Right kidney (tissue), 9 donors: ENCODE data around the gene VTN.

Experiments used
- DNase-seq: peaks from one replicate; pipeline ENCODE4 v3.0.0-alpha.2; 2016
- long read RNA-seq, 8 donors: transcript quantifications; one replicate each; lab custom pipeline, GENCODE V29; 2026

The VTN gene, protein sequence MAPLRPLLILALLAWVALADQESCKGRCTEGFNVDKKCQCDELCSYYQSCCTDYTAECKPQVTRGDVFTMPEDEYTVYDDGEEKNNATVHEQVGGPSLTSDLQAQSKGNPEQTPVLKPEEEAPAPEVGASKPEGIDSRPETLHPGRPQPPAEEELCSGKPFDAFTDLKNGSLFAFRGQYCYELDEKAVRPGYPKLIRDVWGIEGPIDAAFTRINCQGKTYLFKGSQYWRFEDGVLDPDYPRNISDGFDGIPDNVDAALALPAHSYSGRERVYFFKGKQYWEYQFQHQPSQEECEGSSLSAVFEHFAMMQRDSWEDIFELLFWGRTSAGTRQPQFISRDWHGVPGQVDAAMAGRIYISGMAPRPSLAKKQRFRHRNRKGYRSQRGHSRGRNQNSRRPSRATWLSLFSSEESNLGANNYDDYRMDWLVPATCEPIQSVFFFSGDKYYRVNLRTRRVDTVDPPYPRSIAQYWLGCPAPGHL
- long read RNA-seq, donor 1, partial matches to known transcripts = 0 of 3 reads
- long read RNA-seq, donor 1, other reads (novel, unspliced or antisense) = 0 of 3 reads
- long read RNA-seq, donor 2, transcript VTN-201 (8 exons, 2,149 nt) = major isoform, 7 of 14 reads
- long read RNA-seq, donor 2, partial matches to known transcripts = 7 of 14 reads
- long read RNA-seq, donor 2, other reads (novel, unspliced or antisense) = 0 of 14 reads
- long read RNA-seq, donor 3, partial matches to known transcripts = 0 of 3 reads
- long read RNA-seq, donor 3, other reads (novel, unspliced or antisense) = 0 of 3 reads
- long read RNA-seq, donor 4, transcript VTN-201 (8 exons, 2,149 nt) = major isoform, 5 of 6 reads
- long read RNA-seq, donor 4, partial matches to known transcripts = 0 of 6 reads
- long read RNA-seq, donor 4, other reads (novel, unspliced or antisense) = 0 of 6 reads
- long read RNA-seq, donor 5, transcript VTN-201 (8 exons, 2,149 nt) = major isoform, 6 of 6 reads
- long read RNA-seq, donor 5, partial matches to known transcripts = 0 of 6 reads
- long read RNA-seq, donor 5, other reads (novel, unspliced or antisense) = 0 of 6 reads
- long read RNA-seq, donor 6, transcript VTN-201 (8 exons, 2,149 nt) = major isoform, 8 of 18 reads
- long read RNA-seq, donor 6, partial matches to known transcripts = 10 of 18 reads
- long read RNA-seq, donor 6, other reads (novel, unspliced or antisense) = 0 of 18 reads
- long read RNA-seq, donor 7 = 0 reads
- long read RNA-seq, donor 8, transcript VTN-201 (8 exons, 2,149 nt) = major isoform, 8 of 8 reads
- long read RNA-seq, donor 8, partial matches to known transcripts = 0 of 8 reads
- long read RNA-seq, donor 8, other reads (novel, unspliced or antisense) = 0 of 8 reads

DNA sequence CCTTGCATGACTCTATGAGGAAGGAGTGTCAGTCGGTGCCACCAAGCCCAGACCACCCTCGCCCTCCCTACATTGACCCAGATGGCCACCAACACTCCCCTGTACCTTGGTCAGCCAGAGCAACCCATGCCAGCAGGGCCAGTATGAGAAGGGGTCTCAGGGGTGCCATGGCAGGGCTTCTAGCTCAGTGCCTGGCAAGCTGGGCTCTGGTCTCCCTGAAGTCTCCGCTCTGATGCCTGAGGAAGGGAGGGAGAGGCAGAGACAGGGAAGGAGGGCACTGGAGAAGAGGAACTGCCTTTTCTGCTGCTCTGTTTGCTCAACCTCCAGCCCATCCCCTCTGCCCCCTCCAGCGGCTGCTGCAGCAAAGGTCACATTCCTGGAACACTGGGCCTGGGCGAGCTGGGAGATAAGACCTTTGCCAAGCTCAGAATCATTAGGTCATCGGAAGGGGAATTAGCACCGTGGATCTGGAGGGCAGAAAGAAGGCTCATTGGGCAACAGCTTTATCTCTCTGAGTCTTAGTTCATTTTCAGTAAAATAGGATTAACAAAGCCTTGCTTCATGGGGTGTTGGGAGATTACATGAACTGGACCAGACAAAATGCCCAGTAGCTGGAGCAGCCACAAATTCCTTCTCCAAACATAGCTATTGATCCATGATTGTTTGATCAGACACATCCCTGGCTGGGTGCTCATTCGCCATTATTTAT is at the start of gene VTN:
TSS of gene VTN (minus strand) at position 273 of the 709 bp plus-strand sequence. CDS start at position 169, 104 bp downstream.
- DNase-seq = no peak

DNA sequence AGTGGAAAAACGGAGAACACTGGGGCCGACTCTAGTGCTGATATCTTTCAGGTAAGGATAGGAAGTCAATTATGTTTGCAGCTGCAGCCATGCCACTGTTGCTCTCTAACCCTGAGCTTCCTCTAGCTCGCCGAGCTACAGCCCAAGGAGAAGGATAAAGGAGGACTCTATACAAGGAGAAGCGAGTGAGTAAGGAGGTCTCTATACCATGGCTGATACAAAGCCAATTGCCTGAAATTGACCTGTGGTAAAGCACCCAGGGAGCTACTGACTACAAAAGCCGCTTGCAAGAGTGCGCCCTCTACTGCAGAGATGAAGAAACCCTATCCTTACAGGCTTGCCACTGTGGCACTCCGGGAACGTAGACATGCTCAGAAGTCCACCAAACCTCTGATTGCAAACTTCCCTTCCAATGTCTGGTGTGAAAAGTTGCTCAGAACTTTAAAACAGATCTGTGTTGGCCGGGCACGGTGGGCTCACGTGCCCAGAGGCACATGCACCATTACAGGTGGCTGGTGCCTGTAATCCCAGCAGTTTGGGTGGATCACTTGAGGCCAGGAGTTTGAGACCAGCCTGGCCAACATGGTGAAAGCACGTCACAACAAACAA is 46.7 kb upstream of the VTN start:
- no peak for DNase-seq

DNA sequence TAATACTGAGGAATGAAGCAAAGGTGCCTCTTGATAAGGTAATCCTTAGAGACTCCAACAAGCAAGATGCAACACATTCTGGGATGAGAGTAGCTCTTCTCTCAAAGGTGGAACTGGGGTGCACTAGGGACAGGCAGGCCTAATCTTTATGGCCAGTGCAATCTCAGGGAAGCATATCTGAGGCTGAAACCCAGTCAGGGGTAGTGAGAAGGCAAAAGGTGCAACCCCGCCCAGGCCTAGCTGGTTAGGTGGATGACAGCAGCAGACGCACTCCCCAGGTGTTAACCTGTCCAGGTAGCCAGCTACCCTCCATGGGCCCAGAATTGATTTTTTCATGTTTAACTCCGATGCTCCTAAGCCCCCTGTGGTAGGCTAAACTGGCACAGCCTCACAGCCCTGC is 45.8 kb upstream of the VTN start:
- DNase-seq = no peak

DNA sequence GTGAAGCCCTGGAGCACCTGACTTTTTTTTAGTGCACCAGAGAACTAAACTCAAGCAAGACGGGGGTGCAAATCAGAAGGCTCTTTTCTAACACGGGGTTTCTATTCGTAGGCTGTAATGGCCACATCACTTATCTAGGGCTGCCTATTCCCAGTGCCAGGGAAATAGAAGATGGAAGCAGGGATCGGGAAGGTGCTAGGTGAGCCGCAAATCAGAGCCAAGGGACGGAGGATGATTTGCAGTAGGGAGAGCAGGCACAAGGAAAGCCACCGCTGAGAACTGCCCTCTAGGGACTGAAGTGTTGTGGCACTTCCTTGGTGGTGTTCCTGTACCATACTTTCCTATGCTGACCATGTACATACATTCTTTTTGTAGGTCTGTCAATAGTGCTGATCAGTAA is 43.7 kb upstream of the VTN start:
- DNase-seq = no peak

DNA sequence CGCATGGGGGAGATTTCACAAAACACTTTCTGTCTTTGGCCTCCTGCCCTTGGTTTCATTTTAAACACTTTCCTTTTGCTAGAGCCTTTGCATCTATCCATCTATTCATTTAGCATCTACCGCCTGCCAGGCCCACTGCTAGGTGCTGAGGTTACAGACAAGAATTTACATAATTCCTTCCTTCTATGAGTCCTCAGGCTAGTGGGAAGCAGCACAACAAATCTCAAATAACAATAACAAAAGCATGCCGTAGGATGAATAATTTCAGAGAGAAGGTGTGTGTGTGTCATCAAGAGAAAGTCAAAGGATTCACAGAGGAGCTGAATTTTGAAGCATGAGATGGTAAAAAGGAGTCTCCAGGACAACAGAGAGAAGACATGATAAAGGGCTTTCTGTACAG is 42.0 kb upstream of the VTN start:
- DNase-seq = no peak

DNA sequence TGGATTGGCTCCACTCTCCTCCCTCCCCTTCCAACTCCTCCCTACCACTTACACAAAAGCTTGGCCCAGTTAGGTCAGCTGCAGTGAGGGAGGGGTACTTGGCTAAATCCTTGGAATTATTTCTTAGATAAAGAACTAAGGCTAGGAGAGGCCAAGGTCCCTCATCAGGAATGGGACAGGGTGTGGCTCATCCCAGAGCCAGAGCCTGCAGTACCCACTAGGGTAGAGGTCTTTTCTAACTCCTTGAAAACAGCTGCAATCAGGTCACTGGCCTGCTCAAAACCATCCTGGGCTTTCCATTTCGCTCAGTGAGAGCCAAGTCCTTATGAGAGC is 37.8 kb upstream of the VTN start:
- no peak for DNase-seq

DNA sequence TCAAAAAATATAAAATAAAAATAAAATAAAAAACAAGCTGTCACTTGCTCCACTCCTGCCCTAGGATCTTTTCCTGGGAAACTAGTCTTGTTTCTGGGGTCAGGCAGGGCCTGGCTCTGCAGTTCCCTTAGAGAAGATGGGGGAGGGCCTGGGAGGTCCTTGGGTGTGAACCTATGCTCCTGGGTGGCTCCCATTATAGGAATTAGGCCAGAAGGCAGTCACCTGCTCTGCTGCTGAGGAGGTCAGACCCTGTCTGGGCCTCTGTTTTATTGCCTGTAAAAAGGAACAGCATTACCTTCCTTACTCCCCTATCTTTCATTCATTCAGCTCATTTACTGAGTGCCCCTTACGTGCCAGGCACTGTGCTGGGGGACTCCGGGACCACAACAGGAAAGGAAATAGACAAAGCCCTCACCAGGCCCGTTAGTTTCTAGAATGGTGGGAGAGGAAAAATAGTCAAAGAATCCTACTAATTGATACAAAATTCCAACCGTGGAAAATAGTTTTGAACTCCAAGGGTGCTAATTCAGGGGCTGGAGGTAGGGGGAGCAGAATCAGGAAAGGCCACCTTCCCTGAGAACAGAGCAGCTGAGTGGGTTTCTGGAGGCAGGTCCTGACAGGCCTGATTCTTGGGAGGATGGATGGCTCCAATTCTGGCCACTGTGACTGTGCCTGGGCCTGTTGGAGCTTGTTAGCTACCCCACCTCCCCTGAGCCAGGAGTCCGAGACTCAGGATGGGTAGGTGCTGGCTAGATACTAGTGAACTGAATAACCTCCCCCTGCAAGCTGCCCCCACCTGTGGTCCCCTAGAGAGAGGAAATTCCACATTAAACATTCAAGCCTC is 37.2 kb upstream of the VTN start:
- DNase-seq = no peak

DNA sequence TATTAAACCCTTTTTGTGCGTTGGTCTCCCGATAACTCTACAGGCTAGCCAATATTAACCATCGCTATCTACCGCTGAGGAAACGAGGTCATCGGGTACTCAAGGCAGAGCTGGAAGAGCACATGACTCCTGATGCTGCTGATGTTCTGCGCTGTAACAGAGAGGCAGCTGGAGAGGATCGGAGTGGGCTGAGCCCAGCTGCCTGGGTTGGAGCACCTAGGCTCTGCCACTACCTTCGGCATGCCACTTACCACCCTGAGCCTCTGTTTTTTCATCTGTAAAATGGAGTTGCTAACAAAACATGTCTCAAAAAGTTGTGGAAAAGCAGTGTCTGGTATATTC is 36.3 kb upstream of the VTN start:
- no peak for DNase-seq

DNA sequence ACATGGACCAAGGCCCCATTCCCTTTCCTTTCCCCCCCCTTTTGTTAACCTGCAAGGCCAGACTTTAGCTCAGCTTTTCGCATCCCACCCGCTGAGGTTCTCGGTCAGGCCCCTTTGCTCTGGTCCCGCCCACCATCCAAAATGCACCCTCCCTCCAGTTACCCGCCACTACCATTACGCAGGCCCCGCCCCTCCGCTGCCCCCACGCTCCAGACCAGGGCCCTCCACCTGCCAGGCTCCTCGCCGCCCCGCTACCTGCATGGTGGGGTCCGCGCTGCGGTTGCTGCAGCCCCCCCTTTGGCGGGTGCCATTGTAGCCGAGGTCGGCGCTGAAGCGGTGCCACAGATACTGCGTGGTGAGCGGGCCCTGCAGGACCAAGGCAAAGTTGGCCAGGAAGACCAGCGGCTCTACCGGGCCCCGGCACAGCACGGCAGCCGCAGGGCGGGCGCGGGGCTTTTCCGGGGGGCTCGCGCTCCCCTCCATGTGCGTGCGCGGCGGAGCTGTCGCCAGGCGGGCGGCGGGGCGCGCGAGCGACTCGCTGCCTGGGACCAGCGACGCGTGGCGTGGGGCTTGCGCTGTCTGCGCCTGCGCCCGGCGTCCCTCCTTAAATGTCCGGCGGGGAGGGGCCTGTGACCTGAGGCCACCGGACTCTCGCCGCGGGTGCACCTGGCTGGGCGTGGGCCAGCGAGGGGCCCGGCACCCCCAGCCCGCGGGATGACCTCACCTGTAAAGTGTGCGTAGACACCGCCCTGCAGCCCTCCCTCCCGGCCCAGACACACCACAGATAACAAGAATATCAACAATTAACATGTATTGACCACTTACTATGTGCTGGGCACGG is 35.7 kb upstream of the VTN start, which contains the start of gene SLC46A1:
TSS of gene SLC46A1 (minus strand) at position 581 of the 841 bp plus-strand sequence. CDS start at position 483, 98 bp downstream.
- DNase-seq = peak; percentile 82

DNA sequence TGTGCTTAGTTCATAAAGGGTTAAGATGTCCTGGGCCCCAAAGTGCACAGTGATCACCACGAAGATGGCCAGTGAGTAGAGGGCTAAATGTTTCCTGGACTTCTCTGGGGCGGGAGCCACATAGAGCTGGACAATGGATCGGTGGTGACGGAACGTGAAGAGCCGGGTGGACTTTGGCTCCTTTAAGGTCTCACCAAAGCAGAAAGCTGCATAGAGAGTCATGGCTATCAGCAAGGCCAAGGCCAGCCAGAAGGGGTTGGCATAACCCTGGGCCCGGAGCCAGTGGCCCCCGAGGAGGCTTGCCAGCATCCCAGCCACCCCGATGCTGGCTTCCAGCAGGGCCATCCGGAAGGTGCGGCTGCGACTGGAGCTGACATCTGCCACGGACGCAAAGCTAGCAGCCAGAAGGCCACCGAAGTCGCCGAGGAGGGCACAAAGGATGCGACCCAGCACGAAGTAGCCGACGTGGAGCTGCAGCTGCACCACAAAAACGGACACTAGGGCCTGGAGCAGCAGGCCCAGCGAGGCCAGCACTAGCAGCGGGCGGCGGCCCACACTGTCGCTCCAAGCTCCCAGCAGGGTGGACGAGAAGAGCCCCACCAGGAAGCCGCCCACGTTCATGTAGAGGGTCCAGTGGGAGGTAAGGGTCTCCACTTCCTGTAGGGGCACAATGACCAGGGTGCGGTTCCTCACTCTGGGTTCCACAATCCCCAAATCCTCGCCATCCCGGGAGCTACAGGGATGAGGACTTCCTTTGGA is 34.9 kb upstream of the VTN start:
- DNase-seq = peak; percentile 53

DNA sequence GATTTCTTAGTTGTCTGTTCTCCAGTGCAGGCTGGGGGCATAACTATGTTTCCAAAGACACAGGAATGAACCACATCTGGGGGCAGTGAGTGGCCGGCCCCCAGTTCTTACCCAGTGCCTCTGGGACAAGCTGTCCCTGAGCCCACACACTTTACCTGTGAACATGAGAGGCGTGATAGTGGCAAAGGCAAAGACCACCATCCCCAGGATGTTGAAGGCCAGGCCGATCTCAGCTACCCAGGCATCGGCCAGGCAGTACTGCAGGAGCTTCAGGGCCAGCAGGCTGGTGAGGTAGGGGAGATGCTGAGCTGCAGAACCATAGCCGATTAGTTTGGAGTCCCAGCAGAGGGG is 34.3 kb upstream of the VTN start:
- no peak for DNase-seq

DNA sequence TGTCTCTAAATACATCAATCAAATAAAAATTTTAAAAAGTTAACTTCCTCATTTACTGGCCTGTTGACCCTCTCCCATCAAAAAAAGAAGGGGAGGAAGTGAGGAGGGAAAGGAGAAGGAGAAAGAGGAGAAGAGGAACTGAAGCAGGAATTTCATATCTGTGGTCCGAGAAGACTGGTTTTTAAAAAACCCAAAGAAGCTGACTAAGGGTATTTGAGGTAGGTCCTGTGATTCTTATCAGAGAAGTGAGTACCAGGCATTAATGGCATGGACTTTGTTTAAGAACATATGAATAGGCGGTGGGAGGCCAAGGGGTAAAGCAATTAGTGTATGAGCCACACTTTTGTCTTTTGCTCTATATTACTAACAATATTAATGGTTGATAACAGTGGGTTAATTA is 33.9 kb upstream of the VTN start:
- DNase-seq = no peak

DNA sequence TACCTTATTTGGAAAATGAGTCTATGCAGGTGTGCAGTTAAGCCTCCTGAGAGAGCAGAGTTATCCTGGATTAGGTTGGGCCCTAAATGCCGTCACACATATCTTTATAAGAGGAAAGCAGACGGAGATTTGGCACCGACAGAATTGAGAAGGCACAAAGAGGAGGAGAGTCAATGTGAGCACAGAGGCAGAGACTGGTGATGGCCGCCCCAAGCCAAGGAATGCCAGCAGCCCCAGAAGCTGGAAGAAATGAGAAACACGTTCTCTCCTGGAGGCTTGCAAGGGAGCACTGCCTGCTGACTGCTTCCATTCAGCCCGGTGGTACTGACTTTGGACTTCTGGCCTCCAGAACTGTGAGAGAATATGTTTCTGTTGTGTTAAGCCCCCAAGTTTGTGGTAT is 32.7 kb upstream of the VTN start:
- DNase-seq = no peak

DNA sequence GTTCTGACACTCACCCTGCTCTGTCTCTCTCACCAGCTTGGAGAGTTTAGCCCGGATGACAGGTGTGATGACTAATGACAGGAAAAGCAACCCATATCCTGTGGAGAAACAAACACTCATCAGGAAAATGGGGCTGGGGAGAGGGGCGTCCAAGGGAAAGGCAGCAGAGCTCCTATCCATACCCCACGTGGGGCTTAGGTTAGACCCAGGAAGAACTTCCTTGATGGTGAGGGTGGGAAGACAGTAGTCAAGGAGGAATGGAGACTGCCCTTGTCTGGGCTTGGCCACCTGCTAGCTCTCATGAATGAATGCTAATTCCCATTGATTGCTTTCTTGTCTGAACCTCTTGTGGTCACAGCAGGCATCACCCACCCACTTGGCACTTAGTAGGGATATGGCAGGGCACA is 32.1 kb upstream of the VTN start:
- no peak for DNase-seq

DNA sequence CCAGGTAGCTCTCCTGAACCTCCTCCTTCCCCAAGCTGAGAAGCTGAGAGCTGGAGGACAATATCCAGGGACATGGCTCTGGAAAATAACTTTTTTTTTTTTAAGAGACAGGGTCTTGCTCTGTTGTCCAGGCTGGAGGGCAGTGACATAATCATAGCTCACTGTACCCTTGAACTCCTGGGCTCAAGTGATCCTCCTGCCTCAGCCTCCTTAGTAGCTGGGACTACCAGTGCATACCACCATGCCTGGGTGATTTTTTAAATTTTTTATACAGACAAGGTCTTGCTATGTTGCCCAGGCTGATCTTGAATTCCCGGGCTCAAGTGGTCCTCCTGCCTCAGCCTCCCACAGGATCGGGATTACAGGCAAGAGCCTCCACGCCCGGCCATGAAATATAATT is 29.7 kb upstream of the VTN start:
- no peak for DNase-seq

DNA sequence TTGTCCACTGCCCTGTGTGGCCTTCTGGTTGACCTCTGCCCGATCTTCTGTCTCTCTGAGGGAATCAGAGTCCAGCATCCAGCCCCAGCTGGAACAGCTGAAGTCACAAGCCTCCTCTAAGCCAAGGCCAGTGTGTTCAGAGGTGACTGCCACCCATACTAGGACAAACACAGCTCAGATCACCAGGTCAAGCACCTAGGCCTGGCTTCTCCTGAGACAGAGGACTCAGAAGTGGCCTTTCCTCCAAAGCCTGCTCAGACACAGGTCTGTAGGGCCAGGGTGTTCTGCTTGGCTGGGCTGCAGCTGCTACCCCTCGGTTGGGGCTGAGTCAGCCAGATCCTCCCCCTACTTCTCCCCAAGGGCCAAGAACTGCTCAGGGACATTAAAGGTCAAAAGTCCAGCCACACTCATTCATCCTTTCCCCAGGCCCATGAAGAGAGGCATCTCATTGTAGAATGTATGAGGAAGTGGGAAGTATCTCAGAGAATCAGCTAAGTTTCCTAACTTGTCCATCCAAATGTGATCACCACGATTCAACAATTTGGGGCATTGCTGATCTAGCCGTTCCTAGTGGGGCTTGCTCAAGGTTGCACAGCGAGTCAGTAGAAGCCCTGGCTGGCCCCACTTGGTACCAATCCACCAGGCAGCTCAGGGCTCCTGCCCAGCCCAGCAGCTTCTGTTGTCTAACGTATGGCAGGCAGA is 28.3 kb upstream of the VTN start:
- no peak for DNase-seq

DNA sequence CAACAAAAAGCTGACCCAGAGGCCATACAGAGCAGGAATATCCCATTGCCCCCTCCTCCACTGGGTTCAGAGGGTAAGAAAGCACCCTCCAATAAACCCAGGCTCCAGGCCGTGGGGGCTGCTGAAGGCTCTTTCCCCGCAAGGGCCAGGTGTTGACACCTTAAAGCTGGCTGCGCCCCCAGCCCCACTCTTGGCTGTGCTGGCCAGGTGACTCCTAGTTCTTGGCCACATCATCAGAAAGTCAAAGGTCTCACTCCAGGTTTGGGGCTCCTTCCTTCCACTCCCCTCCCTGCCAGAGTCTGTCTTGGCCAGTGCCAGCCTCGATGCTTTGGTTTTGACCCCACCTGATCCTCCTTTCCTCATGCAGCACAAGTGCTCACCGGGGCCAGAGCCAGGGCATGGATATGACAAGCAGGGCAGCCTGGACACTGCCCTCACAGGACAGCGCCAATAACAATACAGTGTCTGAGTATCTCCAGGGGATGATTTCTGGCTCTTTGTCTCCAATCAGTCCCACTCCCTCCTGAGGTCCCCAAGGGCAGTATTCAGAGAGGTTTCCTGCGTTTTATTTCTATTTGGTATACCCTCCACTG is 27.7 kb upstream of the VTN start:
- DNase-seq = no peak

DNA sequence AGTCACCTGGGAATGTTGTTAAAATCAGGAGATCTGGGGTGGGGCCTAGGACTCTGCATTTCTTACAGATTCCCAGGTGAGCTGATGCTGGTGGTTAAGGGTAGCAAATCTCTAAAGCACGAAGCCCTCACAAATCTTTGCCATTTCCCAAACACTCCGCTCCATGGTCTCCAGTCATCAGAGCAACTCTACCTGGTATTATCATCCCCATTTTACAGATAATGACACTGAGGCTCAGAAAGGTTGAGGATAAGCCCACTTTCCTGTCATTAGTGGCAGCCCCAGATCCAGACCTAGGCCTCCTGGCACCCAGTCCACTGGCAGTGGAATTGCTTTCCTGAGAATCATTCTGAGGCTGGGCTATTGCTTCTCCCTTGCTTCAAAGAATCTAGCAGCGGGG is 27.2 kb upstream of the VTN start:
- no peak for DNase-seq
